MCF 10A (cell line): ENCODE measurements around the gene VARS2. TPM values are rescaled to one million over a fixed set of nuclear protein-coding genes. Genes with fewer than 3 reads are reported as not detected.

Experiments
- BruUV-seq: library from RNA; stranded (reverse); fragments of 400-500 nt; replicated peaks from 2 replicates; lab custom pipeline; 2021; lab: Mats Ljungman, UMichigan
- CTCF ChIA-PET: fragments of 300-600 bp; sonication (Branson Sonifier 250); formaldehyde crosslinking; extraction: SDS; loops from one replicate; lab custom pipeline; 2021; ENCODE audit warnings: antibody characterized with exemption, inconsistent platforms; lab: Yijun Ruan, JAX
- POLR2A ChIA-PET: fragments of 300-600, 350-650 bp; sonication (Branson Sonifier 250); formaldehyde crosslinking; extraction: SDS; loops from one replicate; lab custom pipeline; 2020; ENCODE audit warnings: antibody characterized with exemption, inconsistent platforms; lab: Yijun Ruan, JAX
- DNase-seq: peaks from one replicate; pipeline ENCODE4 v3.0.0-alpha.2; 2018; ENCODE audit not compliant: unreplicated experiment
- H3K27ac Mint-ChIP-seq: one replicate; pipeline ENCODE4 v1.8.0; 2022; ENCODE audit warnings: mild to moderate bottlenecking, low read depth, mixed read lengths; ENCODE audit not compliant: unreplicated experiment
- H3K27me3 Mint-ChIP-seq: one replicate; pipeline ENCODE4 v1.8.0; 2022; ENCODE audit warnings: mixed read lengths; ENCODE audit not compliant: insufficient read depth, unreplicated experiment
- H3K36me3 Mint-ChIP-seq: one replicate; pipeline ENCODE4 v1.8.0; 2022; ENCODE audit warnings: mild to moderate bottlenecking, moderate library complexity, mixed read lengths; ENCODE audit not compliant: insufficient read depth, unreplicated experiment
- H3K4me1 Mint-ChIP-seq: one replicate; pipeline ENCODE4 v1.8.0; 2022; ENCODE audit warnings: mixed read lengths; ENCODE audit not compliant: insufficient read depth, unreplicated experiment
- H3K4me3 Mint-ChIP-seq: one replicate; pipeline ENCODE4 v1.8.0; 2022; ENCODE audit warnings: mild to moderate bottlenecking, moderate library complexity, mixed read lengths; ENCODE audit not compliant: unreplicated experiment
- H3K9me3 Mint-ChIP-seq: one replicate; pipeline ENCODE4 v1.8.0; 2022; ENCODE audit warnings: mixed read lengths; ENCODE audit not compliant: unreplicated experiment
- intact Hi-C: fragments of 100-400 bp; cut with micrococcal nuclease; formaldehyde crosslinking; loops from 2 replicates; pipeline ENCODE4 v1.14.1; 2022
- total RNA-seq: library from RNA; stranded (reverse); gene quantifications from 2 replicates; pipeline ENCODE4 v1.2.3, GENCODE V29; 2022
- TF ChIP-seq, protein P1 (sequence below): fragments of 200-600 bp; IDR thresholded peaks from one replicate; pipeline ENCODE4 v1.8.0; 2022; ENCODE audit warnings: antibody characterized with exemption, mild to moderate bottlenecking; ENCODE audit not compliant: unreplicated experiment

The VARS2 gene
- total RNA-seq, 1 experiment from 2014 or later: 52.7 TPM

DNA sequence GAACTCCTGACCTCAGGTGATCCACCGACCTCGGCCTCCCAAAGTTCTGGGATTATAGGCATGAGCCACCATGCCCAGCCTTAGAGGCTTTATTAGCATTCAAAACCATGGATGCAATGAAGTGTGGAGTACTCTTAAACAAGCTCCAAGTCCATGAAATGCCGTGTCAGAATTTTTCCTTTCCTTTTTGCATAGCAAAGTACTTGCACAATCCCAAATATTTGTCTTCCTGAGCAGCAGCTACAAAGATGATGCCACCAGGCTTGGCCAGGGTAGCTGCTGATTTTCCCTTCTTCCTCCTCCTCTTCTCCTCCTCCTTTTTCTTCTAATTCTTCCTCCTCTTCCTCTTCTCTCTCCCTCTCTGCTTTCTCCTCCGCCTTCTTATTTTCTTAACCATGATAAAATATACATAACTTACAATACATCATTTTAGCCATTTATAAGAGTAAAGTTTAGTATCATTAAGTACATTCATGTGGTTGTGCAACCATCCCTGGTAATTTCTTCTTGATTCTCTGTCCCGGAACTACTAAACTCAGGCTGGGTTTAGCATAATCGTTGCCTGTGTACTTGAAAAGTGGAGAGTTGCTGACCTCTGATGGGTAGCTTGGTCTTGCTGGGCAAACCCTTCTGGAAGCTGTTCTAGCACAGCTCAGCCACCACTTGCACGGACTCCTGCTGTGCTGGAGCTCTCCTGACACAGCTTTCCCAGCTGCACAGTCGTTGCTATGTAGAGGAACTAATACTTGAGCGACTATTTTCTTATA is 47.1 kb downstream of the VARS2 start:
- no peaks in the 10 kb centered on the region for H3K27me3 Mint-ChIP-seq
- TF ChIP-seq, protein P1, sequence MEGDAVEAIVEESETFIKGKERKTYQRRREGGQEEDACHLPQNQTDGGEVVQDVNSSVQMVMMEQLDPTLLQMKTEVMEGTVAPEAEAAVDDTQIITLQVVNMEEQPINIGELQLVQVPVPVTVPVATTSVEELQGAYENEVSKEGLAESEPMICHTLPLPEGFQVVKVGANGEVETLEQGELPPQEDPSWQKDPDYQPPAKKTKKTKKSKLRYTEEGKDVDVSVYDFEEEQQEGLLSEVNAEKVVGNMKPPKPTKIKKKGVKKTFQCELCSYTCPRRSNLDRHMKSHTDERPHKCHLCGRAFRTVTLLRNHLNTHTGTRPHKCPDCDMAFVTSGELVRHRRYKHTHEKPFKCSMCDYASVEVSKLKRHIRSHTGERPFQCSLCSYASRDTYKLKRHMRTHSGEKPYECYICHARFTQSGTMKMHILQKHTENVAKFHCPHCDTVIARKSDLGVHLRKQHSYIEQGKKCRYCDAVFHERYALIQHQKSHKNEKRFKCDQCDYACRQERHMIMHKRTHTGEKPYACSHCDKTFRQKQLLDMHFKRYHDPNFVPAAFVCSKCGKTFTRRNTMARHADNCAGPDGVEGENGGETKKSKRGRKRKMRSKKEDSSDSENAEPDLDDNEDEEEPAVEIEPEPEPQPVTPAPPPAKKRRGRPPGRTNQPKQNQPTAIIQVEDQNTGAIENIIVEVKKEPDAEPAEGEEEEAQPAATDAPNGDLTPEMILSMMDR: no peak
- no peak overlapping the region for H3K27ac Mint-ChIP-seq
- ChIA-PET CTCF (interaction anchor here (0.6 to 1.6 kb wide), 5 partner anchors 19 to 139 kb away, joined by 3 to 8 read pairs (median 4); no protein-coding TSS in a partner anchor), POLR2A (interaction anchor here (0.6 to 2.0 kb wide), 17 partner anchors 14 to 1235 kb away, joined by 3 to 7 read pairs (median 4); no protein-coding TSS in a partner anchor)
- no peak for DNase-seq
- H3K9me3 Mint-ChIP-seq: no peaks in the 10 kb centered on the region
- peaks cover 21% of the 10 kb centered on the region for H3K4me1 Mint-ChIP-seq
- intact Hi-C loops: no loop called here
- BruUV-seq: no TSS peak
- peaks cover 7% of the 10 kb centered on the region for H3K36me3 Mint-ChIP-seq
- no peak overlapping the region for H3K4me3 Mint-ChIP-seq

DNA sequence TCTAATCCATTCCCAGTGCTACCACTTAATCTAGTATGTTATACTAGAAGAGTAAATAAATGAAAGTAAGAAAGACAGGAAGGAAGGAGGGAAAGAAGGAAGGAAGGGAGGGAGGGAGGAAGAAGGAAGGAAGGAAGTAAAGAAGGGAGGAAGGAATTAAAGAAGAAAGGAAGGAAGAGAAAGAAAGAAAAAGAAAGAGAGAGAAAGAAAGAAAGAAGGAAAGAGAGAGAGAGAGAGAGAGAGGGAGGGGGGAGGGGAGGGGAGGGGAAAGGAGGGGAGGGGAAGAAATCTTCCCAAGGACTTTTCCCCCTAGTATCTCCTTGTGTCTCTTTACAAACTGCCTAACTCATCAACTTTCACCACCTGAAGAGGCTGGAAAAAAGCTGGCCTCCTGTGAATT is 48.7 kb downstream of the VARS2 start:
- Mint-ChIP-seq H3K4me1 (peaks cover 21% of the 10 kb centered on the region), H3K27me3 (no peaks in the 10 kb centered on the region), H3K4me3 (no peak overlapping the region), H3K27ac (no peak overlapping the region), H3K36me3 (peaks cover 7% of the 10 kb centered on the region), H3K9me3 (no peaks in the 10 kb centered on the region)
- POLR2A ChIA-PET: interaction anchor here (0.6 to 0.9 kb wide), 2 partner anchors 71 to 927 kb away, joined by 3 to 4 read pairs; no protein-coding TSS in a partner anchor
- BruUV-seq: no TSS peak
- TF ChIP-seq, protein P1: no peak
- CTCF ChIA-PET: interaction anchor here (1.1 kb wide), 1 partner anchor 108 kb away, joined by 3 read pairs; no protein-coding TSS in a partner anchor
- intact Hi-C loops: no loop called here
- DNase-seq: no peak

DNA sequence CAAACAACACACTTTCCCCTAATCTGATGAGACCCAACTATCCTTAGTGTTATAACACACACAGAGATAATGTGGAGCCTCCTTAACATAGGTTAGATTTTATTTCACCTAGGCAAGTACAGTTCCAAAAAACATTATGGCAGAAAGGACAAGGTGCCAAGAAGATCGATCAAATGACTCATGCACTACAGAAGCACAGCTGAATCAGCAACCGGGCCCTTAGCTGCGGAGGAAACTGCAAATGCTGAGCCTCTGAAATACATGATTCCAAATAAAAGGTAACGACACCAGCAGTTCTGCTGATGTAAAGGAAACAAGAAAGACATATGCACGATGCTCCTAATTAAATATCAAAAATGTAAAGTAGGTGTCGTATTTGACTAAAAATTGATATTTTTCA is 49.6 kb downstream of the VARS2 start:
- TF ChIP-seq, protein P1: no peak
- ChIA-PET POLR2A (interaction anchor here (0.6 to 1.3 kb wide), 8 partner anchors 9 to 415 kb away, joined by 3 to 5 read pairs (median 3); partner anchors contain the start of gene MUCL3), CTCF (interaction anchor here (0.5 kb wide), 1 partner anchor 327 kb away, joined by 3 read pairs; no protein-coding TSS in a partner anchor)
- DNase-seq: peak; percentile 41
- intact Hi-C loops: no loop called here
- Mint-ChIP-seq H3K36me3 (peaks cover 7% of the 10 kb centered on the region), H3K27me3 (no peaks in the 10 kb centered on the region), H3K9me3 (no peaks in the 10 kb centered on the region), H3K4me3 (no peak overlapping the region), H3K4me1 (peaks cover 21% of the 10 kb centered on the region), H3K27ac (no peak overlapping the region)
- no TSS peak for BruUV-seq

DNA sequence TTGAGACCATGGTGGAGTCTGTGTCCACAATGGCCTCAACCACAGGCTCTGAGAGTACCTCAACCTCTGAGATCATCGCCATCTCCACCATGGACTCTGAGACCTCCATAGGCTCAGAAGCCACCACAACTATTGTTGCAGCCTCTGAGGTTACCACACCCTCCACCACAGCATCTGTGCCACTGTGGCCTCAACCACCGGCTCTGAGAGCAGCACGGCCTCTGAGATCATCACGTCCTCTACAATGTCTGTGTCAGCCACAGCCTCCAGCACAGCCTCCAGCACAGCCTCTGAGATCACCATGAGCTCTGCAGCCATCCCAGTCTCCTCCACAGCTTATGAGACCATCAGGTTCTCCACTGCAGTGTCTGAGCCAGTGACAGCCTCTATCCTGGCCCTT is 50.0 kb downstream of the VARS2 start:
- H3K27ac Mint-ChIP-seq: no peak overlapping the region
- ChIA-PET POLR2A (interaction anchor here (0.6 to 1.3 kb wide), 8 partner anchors 8 to 280 kb away, joined by 3 to 5 read pairs (median 3); partner anchors contain the start of gene MUCL3), CTCF (interaction anchor here (0.5 kb wide), 1 partner anchor 327 kb away, joined by 3 read pairs; no protein-coding TSS in a partner anchor)
- no peak overlapping the region for H3K4me3 Mint-ChIP-seq
- TF ChIP-seq, protein P1: no peak
- intact Hi-C loops: no loop called here
- no peaks in the 10 kb centered on the region for H3K27me3 Mint-ChIP-seq
- peaks cover 21% of the 10 kb centered on the region for H3K4me1 Mint-ChIP-seq
- peaks cover 7% of the 10 kb centered on the region for H3K36me3 Mint-ChIP-seq
- BruUV-seq: no TSS peak
- DNase-seq: no peak
- no peaks in the 10 kb centered on the region for H3K9me3 Mint-ChIP-seq
